Stimulated activated naive CD8-positive, alpha-beta T cell treated with anti-CD3 and anti-CD28 coated beads, Interleukin-15, Interleukin-2, amounts not matched to agents 100 U/mL and 50 U/mL, for 24 hours (primary cell): Measurements from ENCODE around the gene UBE2E2.

Experiments
- ATAC-seq: fragments of 150-1000 bp; cut with Tn5 transposase; one replicate; pipeline ENCODE4 v1.10.0; 2021
- DNase-seq: peaks from one replicate; pipeline ENCODE4 v3.0.0; 2021

Gene UBE2E2

GRCh38 chr3:23193831-23194230 is 9.3 kb upstream of the UBE2E2 start:
- ATAC-seq (no peak), DNase-seq (no peak)

GRCh38 chr3:23198801-23199200 is 4.3 kb upstream of the UBE2E2 start:
- no peak for ATAC-seq
- DNase-seq, result no peak

- no peak for ATAC-seq
- no peak for DNase-seq
Measured at GRCh38 chr3:23199649-23200048, 3.5 kb upstream of the UBE2E2 start.

GRCh38 chr3:23201154-23201838 is 1.8 kb upstream of the UBE2E2 start:
- no peak for DNase-seq
- ATAC-seq, result no peak

GRCh38 chr3:23202203-23202920 is 765 bp upstream of the UBE2E2 start:
- no peak for DNase-seq
- ATAC-seq, result peak; percentile 33

- peak; percentile 32 for DNase-seq
- ATAC-seq, result no peak
Measured at GRCh38 chr3:23203708-23204330, 692 bp downstream of the UBE2E2 start.

- ATAC-seq (peak; percentile 58), DNase-seq (peak; percentile 14)
Measured at GRCh38 chr3:23206366-23206765, 3.2 kb downstream of the UBE2E2 start.

- DNase-seq (no peak), ATAC-seq (no peak)
Measured at GRCh38 chr3:23209103-23209502, 6.0 kb downstream of the UBE2E2 start.

GRCh38 chr3:23209747-23210487 is 6.8 kb downstream of the UBE2E2 start:
- no peak for ATAC-seq
- DNase-seq, result no peak

GRCh38 chr3:23213813-23214212 is 10.7 kb downstream of the UBE2E2 start:
- no peak for ATAC-seq

GRCh38 chr3:23217872-23218554 is 14.9 kb downstream of the UBE2E2 start:
- no peak for DNase-seq
- no peak for ATAC-seq

More at GRCh38 chr3:23213813-23214212, 10.7 kb downstream of the UBE2E2 start:
- no peak for DNase-seq

GRCh38 chr3:23219117-23219516 is 16.0 kb downstream of the UBE2E2 start:
- ATAC-seq (no peak), DNase-seq (no peak)

GRCh38 chr3:23219552-23219951 is 16.4 kb downstream of the UBE2E2 start:
- ATAC-seq (no peak), DNase-seq (no peak)

- no peak for DNase-seq
- no peak for ATAC-seq
Measured at GRCh38 chr3:23221136-23221535, 18.0 kb downstream of the UBE2E2 start.

- DNase-seq, result no peak
Measured at GRCh38 chr3:23232016-23232415, 28.9 kb downstream of the UBE2E2 start.

GRCh38 chr3:23232854-23233253 is 29.7 kb downstream of the UBE2E2 start:
- ATAC-seq (no peak), DNase-seq (no peak)

More at GRCh38 chr3:23232016-23232415, 28.9 kb downstream of the UBE2E2 start:
- ATAC-seq, result no peak

GRCh38 chr3:23235264-23235663 is 32.1 kb downstream of the UBE2E2 start:
- DNase-seq (no peak), ATAC-seq (no peak)

GRCh38 chr3:23236890-23237289 is 33.8 kb downstream of the UBE2E2 start:
- DNase-seq, result no peak
- no peak for ATAC-seq

- DNase-seq, result no peak
- no peak for ATAC-seq
Measured at GRCh38 chr3:23238156-23238555, 35.0 kb downstream of the UBE2E2 start.

GRCh38 chr3:23238578-23238977 is 35.5 kb downstream of the UBE2E2 start:
- ATAC-seq (no peak), DNase-seq (no peak)

GRCh38 chr3:23239211-23240068 is 36.3 kb downstream of the UBE2E2 start:
- no peak for DNase-seq
- ATAC-seq, result no peak
